Activated T-helper 2 cell treated with anti-CD3 and anti-CD28 coated beads, Interferon-gamma antibody, Interleukin-2, Interleukin-4, amounts not matched to agents 10 μg/mL and 5 μg/mL and 100 μg/mL, durations not matched to agents 14 hours and 24 hours and 36 hours (primary cell): Measurements from ENCODE around the gene CLIP1. TPM values are rescaled to one million over a fixed set of nuclear protein-coding genes. Genes with fewer than 3 reads are reported as not detected.
"Not testable (repeated sequence)": the region's sequence is repeated elsewhere in the genome, so short reads cannot be mapped to it uniquely, and the experiment has no call there.

Experiments used
- DNase-seq: peaks from one replicate; pipeline ENCODE4 v3.0.0; 2021; ENCODE audit warnings: low spot score
- H3K27ac Mint-ChIP-seq: one replicate; pipeline ENCODE4 v1.8.0; 2021; ENCODE audit warnings: mixed read lengths
- H3K27me3 Mint-ChIP-seq: one replicate; pipeline ENCODE4 v1.8.0; 2021; ENCODE audit warnings: low read depth, mixed read lengths
- H3K36me3 Mint-ChIP-seq: one replicate; pipeline ENCODE4 v1.8.0; 2021; ENCODE audit warnings: low read depth, mixed read lengths
- H3K4me1 Mint-ChIP-seq: one replicate; pipeline ENCODE4 v1.8.0; 2021; ENCODE audit warnings: low read depth, mixed read lengths
- H3K4me3 Mint-ChIP-seq: one replicate; pipeline ENCODE4 v1.8.0; 2021; ENCODE audit warnings: low read depth, mild to moderate bottlenecking, moderate library complexity, mixed read lengths
- H3K9me3 Mint-ChIP-seq: one replicate; pipeline ENCODE4 v1.8.0; 2021; ENCODE audit warnings: mixed read lengths
- intact Hi-C: fragments of 100-400 bp; cut with micrococcal nuclease; formaldehyde crosslinking; loops from one replicate; pipeline ENCODE4 v1.15.1; 2023
- total RNA-seq: library from RNA; stranded (reverse); gene quantifications from 2 replicates; pipeline ENCODE4 v1.2.3, GENCODE V29; 2022

The CLIP1 gene
- total RNA-seq, 1 donor from 2014 or later = 59.9 TPM

GRCh38 chr12:122356991-122357390, 65.5 kb downstream of the CLIP1 start:
- H3K4me3 Mint-ChIP-seq, intact Hi-C loops, H3K9me3 Mint-ChIP-seq, H3K27me3 Mint-ChIP-seq, H3K4me1 Mint-ChIP-seq, H3K27ac Mint-ChIP-seq, DNase-seq: not testable (repeated sequence)
- H3K36me3 Mint-ChIP-seq = peaks cover 54% of the 10 kb centered on the region

GRCh38 chr12:122356192-122356635, 66.3 kb downstream of the CLIP1 start:
- peaks cover 54% of the 10 kb centered on the region for H3K36me3 Mint-ChIP-seq
- H3K9me3 Mint-ChIP-seq = no peaks in the 10 kb centered on the region
- DNase-seq = peak; percentile 39
- no peak overlapping the region for H3K4me3 Mint-ChIP-seq
- no peaks in the 10 kb centered on the region for H3K27me3 Mint-ChIP-seq
- H3K4me1 Mint-ChIP-seq = peaks cover 7% of the 10 kb centered on the region
- H3K27ac Mint-ChIP-seq = peak overlapping the region; percentile 39
- intact Hi-C loops = no loop called here

- peaks cover 7% of the 10 kb centered on the region for H3K4me1 Mint-ChIP-seq
- intact Hi-C loops = no loop called here
- H3K27ac Mint-ChIP-seq = no peak overlapping the region
- no peaks in the 10 kb centered on the region for H3K27me3 Mint-ChIP-seq
- no peak overlapping the region for H3K4me3 Mint-ChIP-seq
- DNase-seq = no peak
- H3K36me3 Mint-ChIP-seq = peaks cover 53% of the 10 kb centered on the region
- no peaks in the 10 kb centered on the region for H3K9me3 Mint-ChIP-seq
These were observed 66.8 kb downstream of the CLIP1 start for GRCh38 chr12:122355706-122356105.

GRCh38 chr12:122354958-122355641, 67.4 kb downstream of the CLIP1 start:
- no peak for DNase-seq
- H3K27ac Mint-ChIP-seq = no peak overlapping the region
- H3K27me3 Mint-ChIP-seq = no peaks in the 10 kb centered on the region
- no peak overlapping the region for H3K4me3 Mint-ChIP-seq
- peaks cover 7% of the 10 kb centered on the region for H3K4me1 Mint-ChIP-seq
- H3K36me3 Mint-ChIP-seq = peaks cover 54% of the 10 kb centered on the region
- no peaks in the 10 kb centered on the region for H3K9me3 Mint-ChIP-seq
- intact Hi-C loops = no loop called here

- Mint-ChIP-seq H3K4me1 (peaks cover 10% of the 10 kb centered on the region), H3K36me3 (peaks cover 53% of the 10 kb centered on the region), H3K9me3 (no peaks in the 10 kb centered on the region), H3K27me3 (no peaks in the 10 kb centered on the region), H3K27ac (no peak overlapping the region), H3K4me3 (no peak overlapping the region)
- no peak for DNase-seq
- intact Hi-C loops = no loop called here
These were observed 70.1 kb downstream of the CLIP1 start for GRCh38 chr12:122352394-122352793.

- no peak overlapping the region for H3K27ac Mint-ChIP-seq
- H3K27me3 Mint-ChIP-seq = no peaks in the 10 kb centered on the region
- intact Hi-C loops = no loop called here
- peaks cover 2% of the 10 kb centered on the region for H3K4me1 Mint-ChIP-seq
- no peaks in the 10 kb centered on the region for H3K9me3 Mint-ChIP-seq
- H3K36me3 Mint-ChIP-seq = peaks cover 42% of the 10 kb centered on the region
- DNase-seq = no peak
- H3K4me3 Mint-ChIP-seq = no peak overlapping the region
These were observed 72.2 kb downstream of the CLIP1 start for GRCh38 chr12:122350141-122350848.

GRCh38 chr12:122349078-122349477, 73.4 kb downstream of the CLIP1 start:
- intact Hi-C loops = no loop called here
- H3K9me3 Mint-ChIP-seq = no peaks in the 10 kb centered on the region
- H3K4me3 Mint-ChIP-seq = no peak overlapping the region
- peaks cover 33% of the 10 kb centered on the region for H3K36me3 Mint-ChIP-seq
- DNase-seq = no peak
- no peak overlapping the region for H3K27ac Mint-ChIP-seq
- peaks cover 2% of the 10 kb centered on the region for H3K4me1 Mint-ChIP-seq
- H3K27me3 Mint-ChIP-seq = no peaks in the 10 kb centered on the region

GRCh38 chr12:122348505-122348904, 74.0 kb downstream of the CLIP1 start:
- no peaks in the 10 kb centered on the region for H3K9me3 Mint-ChIP-seq
- peaks cover 33% of the 10 kb centered on the region for H3K36me3 Mint-ChIP-seq
- peaks cover 2% of the 10 kb centered on the region for H3K4me1 Mint-ChIP-seq
- H3K27me3 Mint-ChIP-seq = no peaks in the 10 kb centered on the region
- no peak overlapping the region for H3K27ac Mint-ChIP-seq
- DNase-seq = no peak
- intact Hi-C loops = no loop called here
- no peak overlapping the region for H3K4me3 Mint-ChIP-seq

- no peak overlapping the region for H3K4me3 Mint-ChIP-seq
- DNase-seq = no peak
- no peak overlapping the region for H3K27ac Mint-ChIP-seq
- H3K9me3 Mint-ChIP-seq = no peaks in the 10 kb centered on the region
- H3K4me1 Mint-ChIP-seq = peaks cover 2% of the 10 kb centered on the region
- H3K27me3 Mint-ChIP-seq = no peaks in the 10 kb centered on the region
- H3K36me3 Mint-ChIP-seq = peaks cover 23% of the 10 kb centered on the region
- intact Hi-C loops = no loop called here
These were observed 76.4 kb downstream of the CLIP1 start for GRCh38 chr12:122346054-122346453.

- no peaks in the 10 kb centered on the region for H3K9me3 Mint-ChIP-seq
- no peak overlapping the region for H3K27ac Mint-ChIP-seq
- no peak for DNase-seq
- H3K27me3 Mint-ChIP-seq = no peaks in the 10 kb centered on the region
- H3K4me1 Mint-ChIP-seq = peaks cover 2% of the 10 kb centered on the region
- intact Hi-C loops = no loop called here
- no peak overlapping the region for H3K4me3 Mint-ChIP-seq
- H3K36me3 Mint-ChIP-seq = peaks cover 17% of the 10 kb centered on the region
These were observed 77.4 kb downstream of the CLIP1 start for GRCh38 chr12:122345042-122345441.

- peaks cover 37% of the 10 kb centered on the region for H3K36me3 Mint-ChIP-seq
- intact Hi-C loops = no loop called here
- no peaks in the 10 kb centered on the region for H3K9me3 Mint-ChIP-seq
- peaks cover 12% of the 10 kb centered on the region for H3K4me1 Mint-ChIP-seq
- no peak for DNase-seq
- H3K4me3 Mint-ChIP-seq = no peak overlapping the region
- H3K27me3 Mint-ChIP-seq = no peaks in the 10 kb centered on the region
- peak overlapping the region; percentile 66 for H3K27ac Mint-ChIP-seq
These were observed 86.2 kb downstream of the CLIP1 start for GRCh38 chr12:122336015-122336946.

- intact Hi-C loops = no loop called here
- Mint-ChIP-seq H3K27ac (no peak overlapping the region), H3K4me3 (no peak overlapping the region), H3K36me3 (peaks cover 33% of the 10 kb centered on the region), H3K4me1 (peaks cover 12% of the 10 kb centered on the region), H3K27me3 (no peaks in the 10 kb centered on the region), H3K9me3 (no peaks in the 10 kb centered on the region)
- DNase-seq = no peak
These were observed 89.1 kb downstream of the CLIP1 start for GRCh38 chr12:122333142-122334087.
